Measurements from ENCODE around the gene NTM. TPM values are rescaled to one million over a fixed set of nuclear protein-coding genes. Genes with fewer than 3 reads are reported as not detected.
"Not testable (repeated sequence)": the region's sequence is repeated elsewhere in the genome, so short reads cannot be mapped to it uniquely, and the experiment has no call there.

The NTM gene
- total RNA-seq, 1 donor from 2014 or later, result 11.2 TPM

GRCh38 chr11:132312701-132313111, 942.3 kb downstream of the NTM start:
- no peak for DNase-seq (ENCODE audit: low spot score)

GRCh38 chr11:132314911-132315455, 944.6 kb downstream of the NTM start:
- DNase-seq (ENCODE audit: low spot score), result no peak

GRCh38 chr11:132315696-132316095, 945.3 kb downstream of the NTM start:
- DNase-seq (ENCODE audit: low spot score), result no peak

- no peak for DNase-seq (ENCODE audit: low spot score)
Observed at GRCh38 chr11:132318421-132319157, 948.2 kb downstream of the NTM start.

GRCh38 chr11:132319419-132319818, 949.0 kb downstream of the NTM start:
- not testable (repeated sequence) for DNase-seq (ENCODE audit: low spot score)

GRCh38 chr11:132330515-132330914, 960.1 kb downstream of the NTM start:
- DNase-seq (ENCODE audit: low spot score), result no peak

- no peak for DNase-seq (ENCODE audit: low spot score)
Observed at GRCh38 chr11:132332521-132332920, 962.1 kb downstream of the NTM start.

- no peak for DNase-seq (ENCODE audit: low spot score)
Observed at GRCh38 chr11:132334769-132335280, 964.4 kb downstream of the NTM start.

GRCh38 chr11:132335311-132335710, 964.9 kb downstream of the NTM start:
- no peak for DNase-seq (ENCODE audit: low spot score)

- no peak for DNase-seq (ENCODE audit: low spot score)
Observed at GRCh38 chr11:132336781-132337535, 966.5 kb downstream of the NTM start.

GRCh38 chr11:132337819-132338416, 967.5 kb downstream of the NTM start:
- no peak for DNase-seq (ENCODE audit: low spot score)

- DNase-seq (ENCODE audit: low spot score), result no peak
Observed at GRCh38 chr11:132342408-132342807, 972.0 kb downstream of the NTM start.

- DNase-seq (ENCODE audit: low spot score), result no peak
Observed at GRCh38 chr11:132343445-132344175, 973.2 kb downstream of the NTM start.

- DNase-seq (ENCODE audit: low spot score), result no peak
Observed at GRCh38 chr11:132346558-132347148, 976.2 kb downstream of the NTM start.

- no peak for DNase-seq (ENCODE audit: low spot score)
Observed at GRCh38 chr11:132347156-132348090, 977.0 kb downstream of the NTM start.

- no peak for DNase-seq (ENCODE audit: low spot score)
Observed at GRCh38 chr11:132349811-132350733, 979.7 kb downstream of the NTM start.

GRCh38 chr11:132351050-132351449, 980.6 kb downstream of the NTM start:
- DNase-seq (ENCODE audit: low spot score), result no peak

- no peak for DNase-seq (ENCODE audit: low spot score)
Observed at GRCh38 chr11:132352497-132352896, 982.1 kb downstream of the NTM start.

- no peak for DNase-seq (ENCODE audit: low spot score)
Observed at GRCh38 chr11:132353255-132353654, 982.8 kb downstream of the NTM start.
